EH (cell line): ENCODE results near the gene PDE10A.
"Not testable (repeated sequence)": the region's sequence is repeated elsewhere in the genome, so short reads cannot be mapped to it uniquely, and the experiment has no call there.

ENCODE experiments used
- DNase-seq: peaks from one replicate; pipeline ENCODE4 v3.0.0-alpha.2; 2015; ENCODE audit warnings: low read depth

The PDE10A gene

GRCh38 chr6:165624871-165625639 is 38.0 kb downstream of the PDE10A start:
- no peak for DNase-seq

GRCh38 chr6:165621940-165622339 is 41.1 kb downstream of the PDE10A start:
- DNase-seq, result no peak

- not testable (repeated sequence) for DNase-seq
These were observed 44.1 kb downstream of the PDE10A start for GRCh38 chr6:165618891-165619290.

- DNase-seq, result no peak
These were observed 44.8 kb downstream of the PDE10A start for GRCh38 chr6:165618241-165618640.

- no peak for DNase-seq
These were observed 45.5 kb downstream of the PDE10A start for GRCh38 chr6:165617528-165617927.

GRCh38 chr6:165616116-165616515 is 46.9 kb downstream of the PDE10A start:
- no peak for DNase-seq

- DNase-seq, result no peak
These were observed 47.4 kb downstream of the PDE10A start for GRCh38 chr6:165615636-165616035.

GRCh38 chr6:165611294-165611693 is 51.7 kb downstream of the PDE10A start:
- no peak for DNase-seq

- DNase-seq, result not testable (repeated sequence)
These were observed 54.5 kb downstream of the PDE10A start for GRCh38 chr6:165608577-165608976.

GRCh38 chr6:165606740-165607008 is 56.4 kb downstream of the PDE10A start:
- no peak for DNase-seq

- no peak for DNase-seq
These were observed 56.9 kb downstream of the PDE10A start for GRCh38 chr6:165605901-165606739.

GRCh38 chr6:165605182-165605875 is 57.7 kb downstream of the PDE10A start:
- DNase-seq, result no peak

GRCh38 chr6:165602291-165602690 is 60.8 kb downstream of the PDE10A start:
- no peak for DNase-seq

GRCh38 chr6:165600606-165601005 is 62.4 kb downstream of the PDE10A start:
- no peak for DNase-seq

GRCh38 chr6:165599596-165600487 is 63.2 kb downstream of the PDE10A start:
- DNase-seq, result no peak

GRCh38 chr6:165599121-165599520 is 63.9 kb downstream of the PDE10A start:
- DNase-seq, result no peak

- no peak for DNase-seq
These were observed 65.2 kb downstream of the PDE10A start for GRCh38 chr6:165597821-165598220.

GRCh38 chr6:165594584-165595333 is 68.3 kb downstream of the PDE10A start:
- DNase-seq, result no peak

- DNase-seq, result not testable (repeated sequence)
These were observed 70.1 kb downstream of the PDE10A start for GRCh38 chr6:165592947-165593346.

GRCh38 chr6:165588515-165588914 is 74.5 kb downstream of the PDE10A start:
- no peak for DNase-seq

GRCh38 chr6:165587206-165587605 is 75.8 kb downstream of the PDE10A start:
- no peak for DNase-seq
